GM13977 (cell line): ENCODE results near the gene MYCBPAP.

Experiments used
- DNase-seq: peaks from one replicate; pipeline ENCODE4 v3.0.0; 2012; ENCODE audit warnings: low spot score
- CTCF ChIP-seq: IDR thresholded peaks from 2 replicates; pipeline ENCODE4 v1.5.1; 2012; ENCODE audit warnings: mild to moderate bottlenecking, control low read depth; ENCODE audit not compliant: insufficient read depth; ENCODE audit errors: extremely low read depth, missing control alignments
- in situ Hi-C: fragments of 300-500 bp; cut with MboI; formaldehyde crosslinking; loops from one replicate; pipeline ENCODE4 v1.12.0; 2022; ENCODE audit warnings: low sequenced_read_pairs, low pct_unique_long_range_greater_than_20kb, mixed read lengths, inconsistent platforms; ENCODE audit not compliant: unreplicated experiment

Gene MYCBPAP

GRCh38 chr17:50546701-50547034 lies 38.4 kb downstream of the MYCBPAP start:
- TF ChIP-seq CTCF = no peak
- in situ Hi-C loops = no loop called here
- no peak for DNase-seq

- in situ Hi-C loops = no loop called here
- peak; percentile 100 for TF ChIP-seq CTCF
- peak; percentile 94 for DNase-seq
These were observed 38.9 kb downstream of the MYCBPAP start, which contains the start of gene SPATA20 for GRCh38 chr17:50547035-50547735. TSS of gene SPATA20 (plus strand) at chr17:50547174. CDS start at chr17:50547209, 35 bp downstream.

- no peak for DNase-seq
- in situ Hi-C loops = no loop called here
- TF ChIP-seq CTCF = no peak
These were observed 39.5 kb downstream of the MYCBPAP start for GRCh38 chr17:50547736-50548083.

GRCh38 chr17:50548831-50549230 lies 40.6 kb downstream of the MYCBPAP start:
- DNase-seq = no peak
- in situ Hi-C loops = no loop called here
- no peak for TF ChIP-seq CTCF

- in situ Hi-C loops = no loop called here
- DNase-seq = no peak
- no peak for TF ChIP-seq CTCF
These were observed 41.2 kb downstream of the MYCBPAP start for GRCh38 chr17:50549256-50549941.

- no peak for DNase-seq
- TF ChIP-seq CTCF = no peak
- in situ Hi-C loops = no loop called here
These were observed 41.7 kb downstream of the MYCBPAP start for GRCh38 chr17:50549969-50550368.
